ENCODE data around the gene ROBO1. TPM values are rescaled to one million over a fixed set of nuclear protein-coding genes. Genes with fewer than 3 reads are reported as not detected.
A peak's percentile ranks its signal among the peaks of the same experiment; 100 is the strongest.

ROBO1 gene
- total RNA-seq, 4 donors from 2014 or later, result 12.3 to 112 (median 27.1) TPM

DNA sequence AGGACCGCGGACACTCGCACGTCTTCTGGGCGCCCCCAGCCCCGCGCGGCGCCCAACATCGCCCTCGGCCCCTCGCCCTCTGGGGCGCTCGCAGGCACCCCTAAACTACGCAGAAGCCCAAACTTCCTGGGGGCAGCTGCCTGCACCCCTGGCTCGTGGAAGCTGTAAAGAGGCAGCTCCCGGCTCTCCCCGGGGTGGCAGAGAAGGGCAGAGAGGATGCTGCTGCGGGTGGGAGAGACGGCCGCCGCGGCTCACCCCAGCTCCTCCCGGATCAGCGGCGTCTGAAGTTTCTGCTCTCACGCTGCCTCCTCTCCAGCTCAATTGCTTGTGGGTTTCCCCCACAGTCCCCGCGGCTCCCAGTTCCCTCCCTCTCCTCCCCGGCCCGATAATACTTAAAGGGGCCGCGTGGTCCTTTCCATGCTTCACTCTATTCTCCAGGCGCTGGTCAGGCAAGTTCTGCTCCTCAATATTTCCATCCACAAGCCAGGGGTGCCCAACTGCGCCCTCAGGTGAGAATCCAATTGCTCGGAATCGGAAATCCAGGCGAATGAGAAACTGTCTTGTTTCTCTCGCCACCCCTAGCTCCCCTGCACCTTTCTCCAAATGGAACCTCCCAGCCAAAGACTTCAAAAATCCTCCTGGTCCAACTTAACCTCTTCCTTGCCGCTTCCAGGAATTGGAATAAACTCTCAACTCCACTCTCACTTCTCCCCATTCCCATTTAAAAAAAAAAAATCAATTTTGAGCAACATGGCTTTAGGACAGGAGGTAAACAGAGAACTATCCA is 748.5 kb downstream of the ROBO1 start:
- peak overlapping the region; percentile 74 to 90 for H3K4me3 ChIP-seq
- intact Hi-C loops (cut with DNase I; ENCODE audit: low total_unique reads), result no loop called here
- no peaks in the 10 kb centered on the region for H3K9me3 ChIP-seq
- H3K36me3 ChIP-seq, result no peaks in the 10 kb centered on the region
- H3K4me1 ChIP-seq, result no peaks in the 10 kb centered on the region
- peak overlapping the region; percentile 86 to 90 for H3K27ac ChIP-seq
- DNase-seq, result peak; percentile 80
- TF ChIP-seq POLR2A (IDR thresholded peaks at IDR 0.05) (peak; percentile 22 to 59), CTCF (IDR thresholded peaks at IDR 0.05) (peak in 1 of 4 experiments; percentile 5)
- no peaks in the 10 kb centered on the region for H3K27me3 ChIP-seq

- DNase-seq, result peak; percentile 33 to 59
- peak overlapping the region; percentile 74 to 90 for H3K4me3 ChIP-seq
- intact Hi-C loops (cut with DNase I; ENCODE audit: low total_unique reads), result no loop called here
- no peaks in the 10 kb centered on the region for H3K27me3 ChIP-seq
- TF ChIP-seq CTCF (IDR thresholded peaks at IDR 0.05), result no peak
- H3K27ac ChIP-seq, result peak overlapping the region; percentile 86 to 90
- H3K4me1 ChIP-seq, result no peaks in the 10 kb centered on the region
- no peaks in the 10 kb centered on the region for H3K9me3 ChIP-seq
- H3K36me3 ChIP-seq, result no peaks in the 10 kb centered on the region
These were observed 749.1 kb downstream of the ROBO1 start for GRCh38 chr3:79018671-79019136.

DNA sequence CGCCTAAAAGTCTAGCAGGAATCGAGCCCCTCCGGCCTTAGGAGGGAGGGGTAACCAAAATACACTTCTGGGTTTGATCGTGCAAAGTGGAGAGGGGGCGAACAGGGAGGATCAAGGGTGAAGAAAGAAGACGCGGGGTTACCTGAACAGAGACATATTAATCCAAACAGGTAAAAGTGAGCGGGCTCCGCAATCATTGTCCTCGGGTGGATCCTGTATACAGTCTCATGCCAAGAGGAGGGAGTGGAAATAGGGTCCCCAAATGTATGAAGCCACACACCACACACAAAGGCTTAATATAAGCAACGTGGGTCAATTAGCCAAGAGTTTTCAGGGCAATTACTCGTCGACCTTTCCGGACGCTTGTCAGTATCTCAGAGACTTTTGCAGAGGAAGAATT is 749.5 kb downstream of the ROBO1 start:
- H3K27me3 ChIP-seq, result no peaks in the 10 kb centered on the region
- TF ChIP-seq CTCF (IDR thresholded peaks at IDR 0.05) (no peak), POLR2A (IDR thresholded peaks at IDR 0.05) (no peak)
- H3K36me3 ChIP-seq, result no peaks in the 10 kb centered on the region
- peak overlapping the region; percentile 86 to 90 for H3K27ac ChIP-seq
- H3K4me3 ChIP-seq, result peak overlapping the region; percentile 74 to 90
- no peaks in the 10 kb centered on the region for H3K9me3 ChIP-seq
- intact Hi-C loops (cut with DNase I; ENCODE audit: low total_unique reads), result no loop called here
- no peak for DNase-seq
- no peaks in the 10 kb centered on the region for H3K4me1 ChIP-seq

GRCh38 chr3:79016587-79017376 is 751.0 kb downstream of the ROBO1 start:
- TF ChIP-seq CTCF (IDR thresholded peaks at IDR 0.05), result no peak
- no peak for TF ChIP-seq POLR2A (IDR thresholded peaks at IDR 0.05)
- no peak for DNase-seq
- no peak overlapping the region for H3K27ac ChIP-seq
- H3K36me3 ChIP-seq, result no peaks in the 10 kb centered on the region
- H3K4me3 ChIP-seq, result peak overlapping the region; percentile 74 to 90
- no peaks in the 10 kb centered on the region for H3K4me1 ChIP-seq
- H3K9me3 ChIP-seq, result no peaks in the 10 kb centered on the region
- intact Hi-C loops (cut with DNase I; ENCODE audit: low total_unique reads), result no loop called here
- no peaks in the 10 kb centered on the region for H3K27me3 ChIP-seq

DNA sequence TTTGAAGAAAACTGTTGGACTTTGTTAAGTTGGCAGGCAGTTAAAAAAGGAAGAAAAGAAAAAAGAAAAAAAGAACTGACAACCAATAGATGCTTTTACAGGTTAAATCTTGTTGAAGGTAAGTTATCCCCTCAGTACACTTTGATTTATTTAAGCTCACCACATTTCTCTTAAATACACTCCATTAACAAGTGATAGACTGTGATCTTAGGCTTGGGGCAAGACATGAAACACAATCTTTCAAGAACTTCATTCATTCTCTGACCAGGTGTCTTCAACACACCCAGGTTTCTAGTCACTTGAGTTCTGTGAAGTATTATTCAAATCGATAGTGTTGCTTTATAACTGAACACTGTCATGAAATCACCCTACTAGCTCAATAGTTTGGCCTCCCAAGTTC is 751.9 kb downstream of the ROBO1 start:
- Histone ChIP-seq H3K4me3 (no peak overlapping the region), H3K27me3 (no peaks in the 10 kb centered on the region), H3K4me1 (no peaks in the 10 kb centered on the region), H3K27ac (no peak overlapping the region), H3K9me3 (no peaks in the 10 kb centered on the region), H3K36me3 (no peaks in the 10 kb centered on the region)
- intact Hi-C loops (cut with DNase I; ENCODE audit: low total_unique reads), result no loop called here
- TF ChIP-seq POLR2A (IDR thresholded peaks at IDR 0.05), result no peak
- no peak for TF ChIP-seq CTCF (IDR thresholded peaks at IDR 0.05)
- DNase-seq, result no peak
